GM23338 (cell line): ENCODE results near the gene MANSC1. TPM values are rescaled to one million over a fixed set of nuclear protein-coding genes. Genes with fewer than 3 reads are reported as not detected.
"Not testable (repeated sequence)": the region's sequence is repeated elsewhere in the genome, so short reads cannot be mapped to it uniquely, and the experiment has no call there.

Experiments
- ATAC-seq: fragments of 200-7000 bp; cut with Tn5 transposase; 3 replicates; pipeline ENCODE4 v1.9.1; 2020
- DNase-seq: peaks from one replicate; pipeline ENCODE4 v3.0.0-alpha.2; 2015; ENCODE audit warnings: low spot score
- H2AFZ ChIP-seq: fragments of 200-600 bp; sonication (generic); 2 replicates; pipeline ENCODE4 v1.8.0; 2016; ENCODE audit warnings: antibody characterized with exemption, mild to moderate bottlenecking, moderate library complexity
- H3F3A ChIP-seq: fragments of 200-600 bp; sonication (generic); replicated peaks from 2 replicates; pipeline ENCODE4 v1.8.0; 2017; ENCODE audit warnings: antibody characterized with exemption, mixed run types, low read depth
- H3K27ac ChIP-seq: fragments of 200-600 bp; sonication (generic); 2 replicates; pipeline ENCODE4 v1.6.1; 2016; ENCODE audit warnings: low read depth
- H3K27me3 ChIP-seq: fragments of 200-600 bp; sonication (generic); 2 replicates; pipeline ENCODE4 v1.8.0; 2016; ENCODE audit warnings: mild to moderate bottlenecking, mixed run types, moderate library complexity; ENCODE audit not compliant: insufficient read depth
- H3K36me3 ChIP-seq: fragments of 200-600 bp; sonication (generic); 2 replicates; pipeline ENCODE4 v1.8.0; 2016; ENCODE audit warnings: mild to moderate bottlenecking; ENCODE audit not compliant: insufficient read depth
- H3K4me1 ChIP-seq: fragments of 200-600 bp; sonication (generic); 2 replicates; pipeline ENCODE4 v1.8.0; 2016; ENCODE audit warnings: mild to moderate bottlenecking, moderate library complexity; ENCODE audit not compliant: insufficient read depth
- H3K4me2 ChIP-seq: fragments of 200-600 bp; sonication (generic); 2 replicates; pipeline ENCODE4 v1.7.1; 2017; ENCODE audit warnings: mixed run types
- H3K4me3 ChIP-seq: fragments of 200-600 bp; sonication (generic); 2 replicates; pipeline ENCODE4 v1.6.1; 2016; ENCODE audit warnings: mixed run types
- H3K79me2 ChIP-seq: fragments of 200-600 bp; sonication (generic); replicated peaks from 2 replicates; pipeline ENCODE4 v1.8.0; 2017; ENCODE audit warnings: mild to moderate bottlenecking; ENCODE audit not compliant: insufficient read depth
- H3K9me2 ChIP-seq: fragments of 200-600 bp; sonication (generic); 2 replicates; pipeline ENCODE4 v1.8.0; 2017; ENCODE audit not compliant: insufficient read depth
- H4K20me1 ChIP-seq: fragments of 200-600 bp; sonication (generic); replicated peaks from 2 replicates; pipeline ENCODE4 v1.8.0; 2017; ENCODE audit warnings: mild to moderate bottlenecking; ENCODE audit not compliant: insufficient read depth
- H3K27ac Mint-ChIP-seq: 2 replicates; pipeline ENCODE4 v1.8.0; 2020; ENCODE audit warnings: inconsistent platforms, mild to moderate bottlenecking, moderate library complexity, mixed read lengths
- H3K27me3 Mint-ChIP-seq: 3 replicates; pipeline ENCODE4 v1.8.0; 2022; ENCODE audit warnings: low read depth, mild to moderate bottlenecking, moderate library complexity, mixed read lengths, inconsistent platforms; ENCODE audit not compliant: insufficient read depth, poor library complexity
- H3K36me3 Mint-ChIP-seq: 3 replicates; pipeline ENCODE4 v1.8.0; 2021; ENCODE audit warnings: low read depth, mild to moderate bottlenecking, inconsistent platforms, moderate library complexity, mixed read lengths
- H3K4me1 Mint-ChIP-seq: 3 replicates; pipeline ENCODE4 v1.8.0; 2020; ENCODE audit warnings: mild to moderate bottlenecking, inconsistent platforms, mixed read lengths
- H3K4me3 Mint-ChIP-seq: 3 replicates; pipeline ENCODE4 v1.8.0; 2021; ENCODE audit warnings: moderate library complexity, mild to moderate bottlenecking, inconsistent platforms, mixed read lengths
- H3K9me3 Mint-ChIP-seq: 3 replicates; pipeline ENCODE4 v1.8.0; 2020; ENCODE audit warnings: moderate library complexity, mild to moderate bottlenecking, inconsistent platforms, mixed read lengths
- CREB1 ChIP-seq: fragments of 250-450 bp; sonication (Bioruptor Pico); IDR thresholded peaks from 2 replicates; pipeline ENCODE4 v1.5.0; 2020; ENCODE audit warnings: low read depth, mild to moderate bottlenecking, moderate library complexity
- ETS1 ChIP-seq: IDR thresholded peaks from 2 replicates; pipeline ENCODE4 v1.6.1; 2016; ENCODE audit warnings: antibody characterized with exemption
- EZH2 ChIP-seq: fragments of 200-600 bp; sonication (generic); IDR thresholded peaks from one replicate; pipeline ENCODE4 v1.8.0; 2017; ENCODE audit warnings: antibody characterized with exemption, mild to moderate bottlenecking, low read depth; ENCODE audit not compliant: unreplicated experiment
- EZH2phosphoT487 ChIP-seq: fragments of 200-600 bp; sonication (generic); IDR thresholded peaks from one replicate; pipeline ENCODE4 v1.8.1; 2018; ENCODE audit warnings: antibody characterized with exemption; ENCODE audit not compliant: unreplicated experiment
- JUNB ChIP-seq: IDR thresholded peaks from one replicate; pipeline ENCODE4 v1.6.1; 2016; ENCODE audit warnings: antibody characterized with exemption; ENCODE audit not compliant: unreplicated experiment
- NANOG ChIP-seq: IDR thresholded peaks from 2 replicates; pipeline ENCODE4 v1.6.1; 2016; ENCODE audit warnings: antibody characterized with exemption, borderline replicate concordance
- POLR2AphosphoS5 ChIP-seq: IDR thresholded peaks from 2 replicates; pipeline ENCODE4 v1.6.1; 2016; ENCODE audit warnings: antibody characterized with exemption, low read depth
- REST ChIP-seq: IDR thresholded peaks from one replicate; pipeline ENCODE4 v1.6.1; 2018; ENCODE audit warnings: antibody characterized with exemption; ENCODE audit not compliant: unreplicated experiment
- STAT1 ChIP-seq: IDR thresholded peaks from one replicate; pipeline ENCODE4 v1.6.1; 2016; ENCODE audit warnings: antibody characterized with exemption; ENCODE audit not compliant: unreplicated experiment
- ZNF114 ChIP-seq: fragments of 250-450 bp; sonication (Bioruptor Pico); IDR thresholded peaks from 2 replicates; pipeline ENCODE4 v1.5.0; 2020; ENCODE audit warnings: mild to moderate bottlenecking, moderate library complexity
- polyA plus RNA-seq: library from polyadenylated mRNA; unstranded; fragments of >200 nt; fragmentation: Nextera tagmentation; extraction: Ambion mirVana; gene quantifications from 2 replicates; pipeline ENCODE4 v1.2.1, GENCODE V29; 2016
- total RNA-seq: library from RNA; depleted of rRNA; stranded (reverse); fragments of >200 nt; shearing (Covaris generic); gene quantifications from 2 replicates; pipeline ENCODE4 v1.2.3, GENCODE V29; 2014

Gene MANSC1
- total and polyA plus RNA-seq, 2 experiments from 2014 or later: 4.4 to 5.1 TPM

GRCh38 chr12:12315838-12316237, 34.2 kb downstream of the MANSC1 start:
- H3K4me1 ChIP-seq: peaks cover 11% of the 10 kb centered on the region; the same call in 1 of the 2 replicates
- Mint-ChIP-seq H3K27ac (no peak overlapping the region), H3K4me3 (no peak overlapping the region), H3K36me3 (no peaks in the 10 kb centered on the region), H3K9me3 (no peaks in the 10 kb centered on the region), H3K27me3 (peaks cover 2% of the 10 kb centered on the region), H3K4me1 (peaks cover 13% of the 10 kb centered on the region)
- no peak overlapping the region for H3K4me2 ChIP-seq
- no peaks in the 10 kb centered on the region for H3K27me3 ChIP-seq
- no peak overlapping the region for H2AFZ ChIP-seq
- H3K27ac ChIP-seq: no peak overlapping the region; the same call in 1 of the 2 replicates
- no peaks in the 10 kb centered on the region for H3K36me3 ChIP-seq
- TF ChIP-seq STAT1 (no peak), ZNF114 (CRISPR knock-in tag) (no peak), EZH2 (no peak), EZH2phosphoT487 (no peak), NANOG (no peak), POLR2AphosphoS5 (no peak), ETS1 (no peak), CREB1 (CRISPR knock-in tag) (no peak), JUNB (no peak), REST (no peak)
- H3K4me3 ChIP-seq: no peak overlapping the region
- no peaks in the 10 kb centered on the region for H3K9me2 ChIP-seq
- no peak for DNase-seq
- ATAC-seq: no peak
- no peaks in the 10 kb centered on the region for H3K79me2 ChIP-seq
- no peaks in the 10 kb centered on the region for H4K20me1 ChIP-seq
- H3F3A ChIP-seq: no peaks in the 10 kb centered on the region

- H3K79me2 ChIP-seq, H3K4me3 ChIP-seq, H3F3A ChIP-seq, H3K9me2 ChIP-seq, H3K4me2 ChIP-seq, H3K27me3 Mint-ChIP-seq, H3K4me1 Mint-ChIP-seq, H3K27ac Mint-ChIP-seq, H2AFZ ChIP-seq, H3K4me3 Mint-ChIP-seq, ATAC-seq, H3K27me3 ChIP-seq, H3K27ac ChIP-seq, H3K36me3 ChIP-seq, H4K20me1 ChIP-seq, H3K9me3 Mint-ChIP-seq, H3K36me3 Mint-ChIP-seq, H3K4me1 ChIP-seq, DNase-seq: not testable (repeated sequence)
Measured at GRCh38 chr12:12310695-12311094, 39.3 kb downstream of the MANSC1 start.
